GM19468 (cell line): ENCODE results near the gene SLC4A5.
A peak's percentile ranks its signal among the peaks of the same experiment; 100 is the strongest.
"Not testable (repeated sequence)": the region's sequence is repeated elsewhere in the genome, so short reads cannot be mapped to it uniquely, and the experiment has no call there.

Source experiments
- ATAC-seq: cut with Tn5 transposase; IDR thresholded peaks from one replicate; pipeline ENCODE4 v1.9.1; 2021; ENCODE audit warnings: mild to moderate bottlenecking, moderate library complexity, moderate number of reproducible peaks; ENCODE audit not compliant: unreplicated experiment; ENCODE audit errors: extremely low read depth

The SLC4A5 gene

DNA sequence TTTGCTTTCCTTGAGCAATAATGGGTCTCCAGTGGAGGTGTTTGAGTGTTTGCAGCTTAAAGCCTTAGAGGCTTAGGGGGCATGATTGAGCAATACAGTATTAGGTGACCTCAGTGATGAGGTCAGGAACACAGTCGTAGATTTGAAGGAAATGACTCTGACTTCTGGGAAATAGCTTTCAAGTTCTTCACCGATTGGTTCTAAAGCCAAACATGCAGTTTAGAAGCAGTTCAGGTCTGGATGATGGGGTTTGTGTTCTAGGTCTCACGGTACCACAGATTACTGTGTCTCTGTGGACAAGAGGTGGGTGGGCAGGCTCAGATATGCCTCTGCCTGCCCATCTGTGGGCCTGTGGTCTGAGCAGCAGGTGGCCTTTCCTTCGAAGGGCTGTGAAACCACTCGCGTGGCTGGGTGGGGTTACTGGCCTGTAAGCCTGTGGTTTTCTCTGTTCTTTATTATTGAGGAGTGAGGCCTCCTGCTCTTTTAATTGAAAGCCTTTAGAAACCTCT is 137.0 kb downstream of the SLC4A5 start:
- peak; percentile 73 for ATAC-seq

GRCh38 chr2:74205596-74205995 is 137.6 kb downstream of the SLC4A5 start:
- ATAC-seq, result no peak

- no peak for ATAC-seq
Measured at GRCh38 chr2:74205113-74205512, 138.1 kb downstream of the SLC4A5 start.

DNA sequence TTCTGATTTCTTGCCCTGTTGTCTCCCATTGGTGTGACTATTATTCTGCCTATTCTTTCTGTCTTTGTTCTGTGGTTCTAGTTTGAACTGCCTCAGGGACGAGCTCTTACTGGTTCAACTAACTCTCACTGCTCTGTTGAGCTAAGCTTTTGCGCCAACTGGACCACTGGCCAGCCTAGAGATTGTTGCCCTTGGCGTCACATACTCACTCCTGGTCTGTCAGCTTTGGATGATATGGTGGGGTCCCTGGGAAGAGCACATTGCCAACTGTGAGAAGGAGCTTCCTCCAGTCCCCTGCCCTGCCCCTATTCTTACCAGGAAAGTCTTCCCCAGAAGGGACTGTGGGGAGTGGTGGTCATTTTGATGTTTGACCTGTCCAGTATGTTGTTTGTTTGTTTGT is 138.8 kb downstream of the SLC4A5 start:
- ATAC-seq, result no peak

- no peak for ATAC-seq
Measured at GRCh38 chr2:74201596-74201995, 141.6 kb downstream of the SLC4A5 start.

DNA sequence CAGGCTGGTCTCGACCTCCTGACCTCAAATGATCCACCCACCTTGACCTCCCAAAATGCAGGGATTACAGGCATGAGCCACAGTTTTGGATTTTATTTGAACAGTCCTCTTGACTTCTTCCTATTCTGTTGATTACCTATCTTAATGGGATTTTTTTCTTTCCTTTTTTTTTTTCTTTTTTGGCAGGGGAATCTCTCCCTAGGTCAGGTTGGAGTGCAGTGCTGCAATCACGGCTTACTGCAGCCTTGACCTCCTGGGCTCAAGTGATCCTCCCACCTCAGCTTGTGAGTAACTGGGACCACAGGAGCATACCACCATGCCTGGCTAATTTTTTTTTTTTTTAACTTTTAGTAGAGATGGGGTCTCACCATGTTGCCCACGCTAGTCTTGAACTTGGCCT is 142.0 kb downstream of the SLC4A5 start:
- ATAC-seq, result no peak

GRCh38 chr2:74199871-74200305 is 143.3 kb downstream of the SLC4A5 start:
- no peak for ATAC-seq

DNA sequence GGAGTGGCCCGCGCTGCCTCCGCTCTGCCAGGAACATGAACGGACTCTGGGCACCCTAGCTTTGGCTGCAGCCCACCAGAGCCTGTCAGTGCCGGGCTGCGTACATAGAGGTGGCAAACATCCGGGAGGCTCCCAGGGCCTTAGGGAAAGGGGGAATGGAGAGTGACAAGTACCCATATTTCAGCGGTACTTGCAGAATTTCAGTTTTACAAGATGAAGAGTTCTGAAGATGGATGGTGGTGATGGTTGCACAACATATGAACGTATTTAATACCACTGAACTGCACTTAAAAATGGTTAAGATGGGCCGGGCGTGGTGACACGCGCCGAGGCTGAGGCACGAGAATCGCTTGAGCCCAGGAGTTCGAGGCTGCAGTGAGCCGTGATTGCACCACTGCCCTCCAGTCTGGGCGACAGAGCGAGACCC is 143.9 kb downstream of the SLC4A5 start:
- ATAC-seq, result no peak

DNA sequence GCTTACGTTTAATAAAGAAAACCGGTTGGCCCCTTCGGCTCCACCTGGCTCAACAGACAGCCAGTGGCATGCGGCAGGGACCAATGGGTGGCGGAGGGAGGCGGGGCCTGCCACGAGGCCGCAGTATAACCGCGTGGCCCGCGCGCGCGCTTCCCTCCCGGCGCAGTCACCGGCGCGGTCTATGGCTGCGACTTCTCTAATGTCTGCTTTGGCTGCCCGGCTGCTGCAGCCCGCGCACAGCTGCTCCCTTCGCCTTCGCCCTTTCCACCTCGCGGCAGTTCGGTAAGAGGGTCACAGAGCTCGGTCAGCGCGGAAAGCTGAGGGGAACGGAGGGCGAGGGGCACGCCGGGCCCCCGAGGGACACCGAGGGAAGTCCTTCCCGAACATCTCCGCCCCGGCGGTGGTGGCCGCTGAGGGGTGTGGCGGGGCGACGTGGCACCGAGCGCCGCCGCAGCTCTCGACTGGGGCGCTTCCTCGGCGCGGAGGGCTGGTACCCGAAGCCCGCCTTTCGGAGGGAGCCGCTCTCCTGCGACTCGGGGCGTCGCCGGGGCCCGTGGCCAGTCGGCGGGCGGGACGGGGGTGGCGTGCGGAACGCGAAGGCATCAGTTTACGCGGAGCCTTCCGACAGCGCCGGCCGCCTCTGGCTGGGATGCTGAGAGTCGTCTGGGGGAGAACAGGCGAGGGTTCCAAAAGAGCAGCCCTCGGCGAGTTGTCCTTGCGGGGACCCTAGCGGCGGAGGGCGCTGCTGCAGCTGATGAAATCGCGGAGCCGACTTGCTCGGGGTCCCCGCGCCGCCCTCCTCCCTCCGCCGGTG is 144.5 kb downstream of the SLC4A5 start, which contains the start of gene MTHFD2:
TSS of gene MTHFD2 (plus strand) at position 155 of the 814 bp plus-strand sequence. CDS start at position 182, 27 bp downstream.
- peak; percentile 85 for ATAC-seq

DNA sequence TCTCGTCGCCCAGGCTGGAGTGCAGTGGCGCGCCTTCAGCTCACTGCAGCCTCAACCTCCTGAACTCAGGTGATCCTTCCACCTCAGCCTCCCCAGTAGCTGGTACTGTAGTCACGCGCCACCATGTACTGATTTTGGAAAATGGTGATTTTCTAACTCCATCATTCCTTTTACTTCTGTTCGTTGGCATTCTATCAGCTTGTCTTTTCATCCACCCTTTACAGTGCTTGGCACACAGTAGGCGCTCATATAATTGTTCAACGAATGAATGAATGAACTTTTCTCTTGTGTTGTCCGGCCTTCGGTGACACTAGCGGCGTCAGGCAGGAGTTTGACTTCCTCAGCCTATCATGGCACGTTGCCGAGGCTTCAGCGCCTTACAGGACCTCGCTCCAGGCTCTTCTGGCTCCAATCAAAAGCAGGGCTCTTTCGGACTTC is 145.2 kb downstream of the SLC4A5 start:
- no peak for ATAC-seq

GRCh38 chr2:74197049-74197448 is 146.2 kb downstream of the SLC4A5 start:
- no peak for ATAC-seq

- ATAC-seq, result no peak
Measured at GRCh38 chr2:74194799-74195198, 148.4 kb downstream of the SLC4A5 start.

GRCh38 chr2:74191596-74192380 is 151.4 kb downstream of the SLC4A5 start:
- no peak for ATAC-seq

GRCh38 chr2:74188696-74189095 is 154.5 kb downstream of the SLC4A5 start:
- ATAC-seq, result no peak

GRCh38 chr2:74188018-74188601 is 155.1 kb downstream of the SLC4A5 start:
- ATAC-seq, result no peak

DNA sequence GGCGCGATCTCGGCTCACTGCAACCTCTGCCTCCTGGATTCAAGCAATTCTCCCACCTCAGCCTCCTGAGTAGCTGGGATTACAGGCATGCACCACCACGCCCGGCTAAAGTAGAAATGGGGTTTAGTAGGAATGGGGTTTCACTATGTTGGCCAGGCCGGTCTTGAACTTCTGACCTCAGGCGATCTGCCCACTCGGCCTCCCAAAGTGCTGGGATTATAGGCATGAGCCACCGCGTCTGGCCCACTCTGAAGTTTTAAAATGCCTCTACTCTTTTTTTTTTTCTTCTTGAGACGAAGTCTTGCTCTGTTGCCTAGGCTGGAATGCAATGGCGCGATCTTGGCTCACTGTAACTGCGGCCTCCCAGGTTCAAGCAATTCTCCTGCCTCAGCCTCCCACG is 156.5 kb downstream of the SLC4A5 start:
- ATAC-seq, result not testable (repeated sequence)

DNA sequence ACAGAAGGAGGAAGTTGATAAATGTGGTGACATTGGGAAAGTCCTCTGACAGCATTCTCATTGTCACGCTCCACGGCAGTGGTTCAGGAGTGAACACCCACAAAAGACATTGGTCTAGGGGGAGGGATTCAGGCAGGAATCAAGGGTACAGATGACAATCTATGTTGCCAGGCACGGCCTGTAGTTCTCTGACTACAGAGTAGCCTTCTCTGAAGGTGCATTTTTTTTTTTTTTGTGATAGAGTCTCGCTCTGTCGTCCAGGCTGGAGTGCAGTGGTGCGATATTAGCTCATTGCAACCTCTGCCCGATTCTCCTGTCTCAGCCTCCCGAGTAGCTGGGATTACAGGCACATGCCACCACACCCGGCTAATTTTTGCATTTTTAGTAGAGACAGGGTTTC is 157.2 kb downstream of the SLC4A5 start:
- ATAC-seq, result peak; percentile 69

DNA sequence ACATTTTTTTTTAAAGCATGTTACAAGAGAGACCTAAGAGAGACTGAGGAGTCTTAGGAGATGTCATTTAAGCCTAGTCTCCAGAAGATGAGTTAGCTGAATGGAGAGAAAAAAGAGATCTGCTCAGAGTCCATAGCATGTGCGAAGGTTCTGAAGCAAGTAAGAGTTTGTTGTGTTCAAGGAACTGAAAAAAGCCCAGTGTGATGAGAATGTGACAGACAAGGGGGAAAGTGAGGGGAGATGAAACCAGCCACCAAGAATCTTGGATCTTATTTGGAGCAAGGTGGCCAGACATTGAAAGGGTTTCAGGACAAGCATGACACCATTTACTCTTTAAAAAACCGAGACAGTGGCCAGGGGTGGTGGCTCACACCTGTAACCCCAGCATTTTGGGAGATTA is 159.3 kb downstream of the SLC4A5 start:
- ATAC-seq, result no peak

- ATAC-seq, result no peak
Measured at GRCh38 chr2:74181739-74182138, 161.5 kb downstream of the SLC4A5 start.

DNA sequence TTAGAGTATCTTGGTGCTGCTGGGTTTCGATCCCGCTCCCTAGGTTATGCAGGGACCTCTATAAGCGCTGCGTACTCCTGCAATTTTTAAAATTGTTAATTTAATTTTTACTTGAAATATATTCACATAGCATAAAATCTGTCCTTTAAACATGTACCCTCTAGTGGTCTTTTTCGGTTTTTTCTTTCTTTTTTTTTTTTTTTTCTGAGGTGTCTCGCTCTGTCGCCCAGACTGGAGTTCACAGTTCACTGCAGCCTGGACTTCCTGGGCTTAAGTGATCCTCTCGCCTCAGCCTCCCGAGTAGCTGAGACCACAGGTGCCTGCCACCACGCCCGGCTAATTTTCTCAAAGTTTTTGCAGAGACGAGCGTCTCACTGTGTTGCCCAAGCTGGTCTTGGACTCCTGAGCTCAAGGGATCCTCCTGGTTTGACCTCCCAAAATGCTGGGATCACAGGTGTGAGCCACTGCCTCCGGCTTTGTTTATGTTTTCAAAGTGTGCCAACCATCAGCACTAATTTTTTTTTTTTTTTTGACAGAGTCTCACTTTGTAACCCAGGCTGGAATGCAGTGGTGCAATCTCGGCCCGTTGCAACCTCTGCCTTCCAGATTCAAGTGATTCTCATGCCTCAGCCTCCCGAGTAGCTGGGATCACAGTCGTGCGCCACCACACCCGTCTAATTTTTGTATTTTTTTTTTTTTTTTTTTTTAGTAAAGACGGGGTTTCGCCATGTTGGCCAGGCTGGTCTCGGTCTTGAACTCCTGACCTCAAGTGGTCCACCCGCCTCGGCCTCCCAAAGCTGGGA is 164.0 kb downstream of the SLC4A5 start:
- peak; percentile 5 for ATAC-seq
